HG03097 (cell line): ENCODE results near the gene DTNB.
"Not testable (repeated sequence)": the region's sequence is repeated elsewhere in the genome, so short reads cannot be mapped to it uniquely, and the experiment has no call there.

Source experiments
- ATAC-seq: cut with Tn5 transposase; IDR thresholded peaks from one replicate; pipeline ENCODE4 v1.9.1; 2021; ENCODE audit not compliant: unreplicated experiment, low FRiP score

The DTNB gene

GRCh38 chr2:25673300-25674076 lies at the start of gene DTNB:
DTNB (minus strand) TSS chr2:25673577; CDS start chr2:25652660, 20,917 bp downstream.
- ATAC-seq, result peak; percentile 71

- ATAC-seq, result no peak
These were observed 48.8 kb upstream of the DTNB start for GRCh38 chr2:25722224-25722623.

- ATAC-seq, result no peak
These were observed 47.2 kb upstream of the DTNB start for GRCh38 chr2:25720575-25720974.

- no peak for ATAC-seq
These were observed 41.4 kb upstream of the DTNB start for GRCh38 chr2:25714740-25715139.

- ATAC-seq, result no peak
These were observed 39.1 kb upstream of the DTNB start for GRCh38 chr2:25712455-25712854.

GRCh38 chr2:25711675-25712354 lies 38.4 kb upstream of the DTNB start:
- ATAC-seq, result no peak

- no peak for ATAC-seq
These were observed 37.4 kb upstream of the DTNB start for GRCh38 chr2:25710750-25711149.

GRCh38 chr2:25709349-25709748 lies 36.0 kb upstream of the DTNB start:
- ATAC-seq, result no peak

- no peak for ATAC-seq
These were observed 34.7 kb upstream of the DTNB start for GRCh38 chr2:25707927-25708590.

GRCh38 chr2:25705575-25705974 lies 32.2 kb upstream of the DTNB start:
- not testable (repeated sequence) for ATAC-seq

GRCh38 chr2:25701801-25702200 lies 28.4 kb upstream of the DTNB start:
- ATAC-seq, result no peak

GRCh38 chr2:25700221-25700660 lies 26.9 kb upstream of the DTNB start:
- ATAC-seq, result no peak

GRCh38 chr2:25699216-25699615 lies 25.8 kb upstream of the DTNB start:
- ATAC-seq, result no peak

GRCh38 chr2:25698752-25699151 lies 25.4 kb upstream of the DTNB start:
- no peak for ATAC-seq

GRCh38 chr2:25697559-25698341 lies 24.4 kb upstream of the DTNB start:
- ATAC-seq, result no peak

- no peak for ATAC-seq
These were observed 19.5 kb upstream of the DTNB start for GRCh38 chr2:25692737-25693445.

- no peak for ATAC-seq
These were observed 18.8 kb upstream of the DTNB start for GRCh38 chr2:25692143-25692542.

- no peak for ATAC-seq
These were observed 16.7 kb upstream of the DTNB start for GRCh38 chr2:25690058-25690457.

- no peak for ATAC-seq
These were observed 14.9 kb upstream of the DTNB start for GRCh38 chr2:25688236-25688635.

- ATAC-seq, result no peak
These were observed 12.4 kb upstream of the DTNB start for GRCh38 chr2:25685741-25686140.
